HG03045 (cell line): ENCODE results near the gene BMP7.
"Not testable (repeated sequence)": the region's sequence is repeated elsewhere in the genome, so short reads cannot be mapped to it uniquely, and the experiment has no call there.

Experiments used
- ATAC-seq: cut with Tn5 transposase; IDR thresholded peaks from one replicate; pipeline ENCODE4 v1.9.1; 2021; ENCODE audit warnings: mild to moderate bottlenecking, moderate library complexity; ENCODE audit not compliant: unreplicated experiment

Gene BMP7

GRCh38 chr20:57157787-57158186, 108.7 kb downstream of the BMP7 start:
- not testable (repeated sequence) for ATAC-seq

GRCh38 chr20:57157106-57157691, 109.2 kb downstream of the BMP7 start:
- ATAC-seq: no peak

GRCh38 chr20:57156011-57156729, 110.3 kb downstream of the BMP7 start:
- ATAC-seq: no peak

- no peak for ATAC-seq
Observed at GRCh38 chr20:57155415-57155814, 111.0 kb downstream of the BMP7 start.

- no peak for ATAC-seq
Observed at GRCh38 chr20:57153238-57153905, 113.1 kb downstream of the BMP7 start.

- ATAC-seq: no peak
Observed at GRCh38 chr20:57152557-57152956, 113.9 kb downstream of the BMP7 start.

- no peak for ATAC-seq
Observed at GRCh38 chr20:57150559-57150958, 115.9 kb downstream of the BMP7 start.

- ATAC-seq: no peak
Observed at GRCh38 chr20:57148263-57148662, 118.2 kb downstream of the BMP7 start.

GRCh38 chr20:57147185-57147584, 119.3 kb downstream of the BMP7 start:
- no peak for ATAC-seq

- ATAC-seq: no peak
Observed at GRCh38 chr20:57146155-57146554, 120.3 kb downstream of the BMP7 start.

GRCh38 chr20:57145089-57145631, 121.3 kb downstream of the BMP7 start:
- no peak for ATAC-seq

- no peak for ATAC-seq
Observed at GRCh38 chr20:57143173-57143572, 123.3 kb downstream of the BMP7 start.

GRCh38 chr20:57142667-57143066, 123.8 kb downstream of the BMP7 start:
- no peak for ATAC-seq

GRCh38 chr20:57141492-57141891, 124.9 kb downstream of the BMP7 start:
- no peak for ATAC-seq

- no peak for ATAC-seq
Observed at GRCh38 chr20:57140416-57140965, 126.0 kb downstream of the BMP7 start.

GRCh38 chr20:57139342-57140093, 126.9 kb downstream of the BMP7 start:
- ATAC-seq: no peak

- ATAC-seq: no peak
Observed at GRCh38 chr20:57138198-57138995, 128.0 kb downstream of the BMP7 start.

GRCh38 chr20:57137676-57138075, 128.8 kb downstream of the BMP7 start:
- no peak for ATAC-seq

- ATAC-seq: no peak
Observed at GRCh38 chr20:57136734-57137133, 129.7 kb downstream of the BMP7 start.

GRCh38 chr20:57135875-57136274, 130.6 kb downstream of the BMP7 start:
- ATAC-seq: no peak
